HepG2 (cell line): ENCODE results near the gene PTPRN.
"Not testable (repeated sequence)": the region's sequence is repeated elsewhere in the genome, so short reads cannot be mapped to it uniquely, and the experiment has no call there.

ENCODE experiments used
- CTCF ChIP-seq: sonication (generic); formaldehyde crosslinking; IDR thresholded peaks from 2 replicates; pipeline ENCODE4 v1.5.0; 2020; ENCODE audit warnings: mild to moderate bottlenecking, missing genetic modification reagents, moderate library complexity
- FOXM1 ChIP-seq: sonication (generic); formaldehyde crosslinking; IDR thresholded peaks from 2 replicates; pipeline ENCODE4 v1.5.0; 2020; ENCODE audit warnings: missing genetic modification reagents
- MAFK ChIP-seq, 2 experiments: IDR thresholded peaks in 1 of 2; conservative IDR thresholded peaks in 1 of 2; 2 replicates each; pipeline ENCODE4 v1.6.1; 2011; ENCODE audit warnings: improper control_type of control experiment in 2 of 2, low read length in 2 of 2
- PHF8 ChIP-seq: sonication (generic); formaldehyde crosslinking; IDR thresholded peaks from 2 replicates; pipeline ENCODE4 v1.5.0; 2020; ENCODE audit warnings: missing genetic modification reagents
- PRDM4 ChIP-seq: sonication (generic); formaldehyde crosslinking; IDR thresholded peaks from 2 replicates; pipeline ENCODE4 v1.9.0; 2021; ENCODE audit warnings: missing genetic modification reagents, borderline replicate concordance
- RBM39 ChIP-seq: fragments of 200-400 bp; formaldehyde crosslinking; IDR thresholded peaks from one replicate; pipeline ENCODE4 v1.6.1; 2018; ENCODE audit warnings: antibody characterized with exemption, mild to moderate bottlenecking, low read depth, low read length; ENCODE audit not compliant: poor library complexity, severe bottlenecking
- ZFP36L1 ChIP-seq: sonication (generic); formaldehyde crosslinking; IDR thresholded peaks from 2 replicates; pipeline ENCODE4 v1.8.0; 2022; ENCODE audit warnings: mild to moderate bottlenecking, missing genetic modification reagents, moderate library complexity
- ZNF251 ChIP-seq: sonication (generic); formaldehyde crosslinking; IDR thresholded peaks from 2 replicates; pipeline ENCODE4 v1.9.0; 2021; ENCODE audit warnings: mild to moderate bottlenecking, missing genetic modification reagents
- ZNF740 ChIP-seq: sonication (generic); formaldehyde crosslinking; IDR thresholded peaks from 2 replicates; pipeline ENCODE4 v1.4.0; 2020; ENCODE audit warnings: missing genetic modification reagents

- not testable (repeated sequence) for TF ChIP-seq PHF8 (CRISPR knock-in tag); FOXM1 (CRISPR knock-in tag); ZNF740 (CRISPR knock-in tag); ZNF251 (CRISPR knock-in tag); ZFP36L1 (CRISPR knock-in tag); RBM39; MAFK (conservative IDR thresholded peaks at IDR 0.05 in 1 of 2, IDR thresholded peaks at IDR 0.05 in 1 of 2; ENCODE audit: low read length in 2 of 2); CTCF; PRDM4
Observed at GRCh38 chr2:219312683-219313263, 3.6 kb upstream of the PTPRN start.
